GM12874 (cell line): Measurements from ENCODE around the gene DPF3.

Source experiments
- TF ChIP-seq, protein P1 (sequence below): IDR thresholded peaks from 2 replicates; pipeline ENCODE4 v1.5.1; 2011; ENCODE audit warnings: low read depth, mild to moderate bottlenecking, control low read depth, low read length, moderate library complexity; ENCODE audit not compliant: insufficient read depth

Gene DPF3

DNA sequence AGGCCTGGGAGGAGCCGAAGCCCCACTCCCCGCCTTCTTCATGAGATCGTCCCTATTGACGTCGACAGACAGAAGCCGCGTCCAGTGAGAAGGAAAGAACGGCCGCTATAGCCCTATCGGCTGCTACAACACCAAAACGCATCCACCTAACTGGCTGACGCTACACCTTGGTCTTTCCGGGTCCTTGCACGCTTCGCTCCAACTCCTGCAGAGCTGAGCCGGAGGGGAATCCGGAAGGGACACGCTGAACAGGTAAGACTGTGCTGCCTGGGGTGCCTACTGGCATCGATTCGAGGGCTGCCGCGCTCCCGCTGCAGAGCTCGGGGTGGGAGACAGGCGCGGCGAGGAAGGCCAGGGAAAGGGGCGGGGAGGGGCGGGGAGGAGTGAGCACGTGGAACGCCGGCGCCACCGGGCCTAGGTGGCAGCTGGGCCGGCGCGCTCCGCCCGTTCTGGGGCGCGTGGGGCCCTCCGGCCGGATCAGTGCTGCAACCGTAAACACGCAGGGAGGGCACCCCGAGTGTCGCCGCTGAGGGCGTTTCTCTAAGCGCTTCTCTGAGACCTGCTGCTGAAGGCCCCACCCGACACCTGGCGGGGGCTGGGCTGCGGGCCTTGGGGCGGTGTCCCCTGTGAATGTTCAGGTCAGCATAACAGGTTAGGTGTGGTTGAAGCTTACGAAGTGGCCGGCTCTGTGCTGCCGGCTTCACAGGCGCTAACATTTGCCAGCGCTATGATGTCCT, 32.6 kb upstream of the DPF3 start, which contains the start of gene DCAF4:
Gene DCAF4, plus strand, starts transcription at position 173 of the 737 bp plus-strand sequence. CDS start 11,515 bp downstream, outside the sequence.
- TF ChIP-seq, protein P1, sequence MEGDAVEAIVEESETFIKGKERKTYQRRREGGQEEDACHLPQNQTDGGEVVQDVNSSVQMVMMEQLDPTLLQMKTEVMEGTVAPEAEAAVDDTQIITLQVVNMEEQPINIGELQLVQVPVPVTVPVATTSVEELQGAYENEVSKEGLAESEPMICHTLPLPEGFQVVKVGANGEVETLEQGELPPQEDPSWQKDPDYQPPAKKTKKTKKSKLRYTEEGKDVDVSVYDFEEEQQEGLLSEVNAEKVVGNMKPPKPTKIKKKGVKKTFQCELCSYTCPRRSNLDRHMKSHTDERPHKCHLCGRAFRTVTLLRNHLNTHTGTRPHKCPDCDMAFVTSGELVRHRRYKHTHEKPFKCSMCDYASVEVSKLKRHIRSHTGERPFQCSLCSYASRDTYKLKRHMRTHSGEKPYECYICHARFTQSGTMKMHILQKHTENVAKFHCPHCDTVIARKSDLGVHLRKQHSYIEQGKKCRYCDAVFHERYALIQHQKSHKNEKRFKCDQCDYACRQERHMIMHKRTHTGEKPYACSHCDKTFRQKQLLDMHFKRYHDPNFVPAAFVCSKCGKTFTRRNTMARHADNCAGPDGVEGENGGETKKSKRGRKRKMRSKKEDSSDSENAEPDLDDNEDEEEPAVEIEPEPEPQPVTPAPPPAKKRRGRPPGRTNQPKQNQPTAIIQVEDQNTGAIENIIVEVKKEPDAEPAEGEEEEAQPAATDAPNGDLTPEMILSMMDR, result no peak

DNA sequence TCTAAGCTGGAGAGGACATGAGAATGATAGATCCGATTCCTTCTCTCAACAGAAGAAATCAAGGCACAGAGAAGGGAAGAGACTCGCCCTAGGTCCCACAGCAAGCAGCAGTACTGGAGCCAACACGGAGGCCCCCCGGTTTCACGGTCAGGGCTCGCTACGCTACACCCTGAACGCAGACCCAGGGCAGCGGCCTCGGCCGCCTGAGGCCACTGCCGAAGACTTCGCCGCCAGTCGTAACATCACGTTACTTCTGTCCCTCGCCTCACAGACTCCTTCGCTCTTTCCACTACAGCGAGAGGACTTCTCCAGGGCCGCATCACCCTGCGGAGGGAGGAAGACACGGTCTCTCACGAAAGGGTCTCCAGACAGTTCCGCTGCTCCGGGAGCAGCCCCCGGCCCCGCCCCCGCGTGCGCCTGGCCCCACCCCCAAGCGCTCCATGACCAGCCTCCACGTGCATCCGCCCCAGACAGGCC, 32.0 kb upstream of the DPF3 start:
- TF ChIP-seq, protein P1, result no peak

DNA sequence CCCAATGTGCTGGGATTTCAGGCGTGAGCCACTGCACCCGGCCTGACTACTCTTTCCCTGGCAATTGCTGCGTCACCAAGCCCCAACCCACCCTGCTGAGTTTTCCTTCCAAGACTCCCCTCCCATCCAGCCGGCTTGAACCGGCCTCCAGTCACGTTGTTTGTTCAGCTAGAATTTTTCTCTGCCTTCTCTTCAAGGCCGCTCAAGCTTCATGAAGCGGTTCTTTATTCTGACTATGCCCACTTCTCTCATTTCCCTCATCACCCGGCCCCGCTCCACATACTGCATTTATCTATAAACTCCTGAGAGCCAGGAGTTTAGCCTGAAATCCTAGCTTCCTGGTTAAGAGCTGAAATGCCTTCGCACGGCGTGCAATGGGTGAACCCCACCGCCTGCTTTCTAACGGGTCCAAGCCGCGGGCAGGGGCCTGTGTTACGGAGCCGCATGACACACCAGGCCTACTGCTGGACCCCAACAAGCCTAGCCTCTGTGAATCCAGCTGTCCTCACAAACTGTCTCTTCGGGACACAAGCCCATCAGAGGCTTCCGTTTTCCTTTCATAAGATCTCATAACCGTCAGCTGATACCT, 31.4 kb upstream of the DPF3 start:
- TF ChIP-seq, protein P1, result no peak

DNA sequence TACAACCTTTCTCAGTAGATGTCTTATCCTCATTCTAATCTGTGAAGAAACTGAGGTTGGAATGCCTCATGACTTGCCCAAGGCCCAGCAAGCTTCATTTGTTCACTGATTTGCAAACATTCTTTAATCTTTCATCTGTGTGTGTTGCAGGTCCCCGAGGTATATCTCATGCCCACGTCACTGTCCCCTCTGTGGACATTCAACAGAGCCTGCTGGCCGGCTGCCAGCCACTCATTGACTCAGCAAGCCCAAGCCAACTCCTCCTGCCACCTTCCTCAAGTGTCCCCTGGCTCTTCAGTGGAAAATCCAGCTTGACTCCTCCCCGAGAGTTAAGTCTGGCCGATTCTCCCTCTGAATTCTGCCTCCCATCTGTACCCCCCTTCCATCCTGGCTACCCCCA, 30.4 kb upstream of the DPF3 start:
- TF ChIP-seq, protein P1, result no peak

DNA sequence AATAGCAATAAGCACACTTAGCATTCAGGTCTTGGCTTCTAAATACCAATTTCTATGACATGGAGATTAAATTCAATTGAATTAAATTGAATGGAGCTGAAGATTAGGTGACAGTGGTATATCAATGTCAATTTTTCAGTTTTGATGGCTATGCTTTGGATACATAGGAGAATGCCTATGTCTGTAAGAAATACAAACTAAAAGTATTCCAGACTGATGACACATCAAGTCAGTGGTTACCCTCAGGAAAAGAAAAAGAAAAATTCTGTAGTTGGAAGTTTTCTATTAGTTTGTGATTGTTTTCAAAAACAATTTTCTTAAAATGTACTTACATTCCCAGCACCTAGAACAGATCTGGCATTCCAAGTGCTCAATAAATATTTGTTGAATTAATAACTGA, 27.5 kb upstream of the DPF3 start:
- TF ChIP-seq, protein P1, result no peak

DNA sequence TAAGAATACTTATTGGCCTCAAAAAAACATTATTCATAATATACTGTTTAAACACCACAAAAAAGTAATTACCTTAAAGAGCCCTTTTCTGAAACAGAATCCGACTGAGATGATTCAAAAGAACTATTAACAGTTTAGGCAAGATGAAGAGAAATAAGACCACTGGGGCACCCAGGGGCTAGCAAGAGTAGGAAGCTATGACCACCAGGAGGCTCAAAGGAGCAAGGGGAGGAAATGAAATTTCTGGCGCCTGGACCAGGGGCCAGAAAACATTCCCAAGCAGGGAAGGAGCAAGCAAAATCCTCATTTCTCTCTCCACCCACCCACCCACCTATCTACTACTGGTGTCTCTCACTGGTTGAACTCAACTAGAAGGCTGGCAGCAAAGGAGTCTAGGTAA, 26.1 kb upstream of the DPF3 start:
- TF ChIP-seq, protein P1, result no peak

DNA sequence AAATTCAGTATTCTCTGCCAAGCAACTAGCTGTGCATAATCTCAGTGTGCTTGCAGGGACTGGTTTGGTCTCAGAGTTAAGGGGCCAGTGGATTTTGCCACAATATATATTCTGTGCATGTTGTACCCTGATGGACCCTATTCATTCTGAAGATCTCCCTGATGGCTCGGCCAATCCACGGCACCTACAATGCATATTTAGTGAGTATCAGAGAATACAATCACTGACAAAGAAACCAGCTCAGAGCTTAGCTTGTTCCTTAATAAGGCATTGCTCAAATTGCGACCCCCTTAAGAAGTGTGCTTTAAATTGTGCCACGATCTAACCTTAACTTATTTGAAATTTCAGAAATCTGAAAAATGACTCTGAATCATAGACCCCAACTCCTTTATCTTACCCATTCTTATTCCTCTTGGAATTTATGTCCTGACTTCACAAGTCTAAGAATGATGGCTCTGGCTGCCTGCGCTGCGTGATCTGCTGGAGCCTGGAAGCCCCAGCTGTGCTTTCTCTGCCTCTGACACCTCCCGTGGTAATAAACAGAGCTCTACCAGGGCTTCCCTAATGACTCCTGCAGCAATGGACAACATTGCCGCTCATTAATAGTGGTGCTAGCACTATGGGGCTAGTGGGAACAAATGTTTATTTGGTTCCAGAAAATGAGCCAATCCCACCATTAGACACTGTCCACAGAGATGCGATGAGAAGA, 23.3 kb upstream of the DPF3 start:
- TF ChIP-seq, protein P1, result no peak
